Left ventricle myocardium inferior (tissue), 1 donor: ENCODE data around the gene SCYGR2. TPM values are rescaled to one million over a fixed set of nuclear protein-coding genes. Genes with fewer than 3 reads are reported as not detected.

Experiments
- DNase-seq: peaks from one replicate; pipeline ENCODE4 v3.0.0-alpha.2; 2020
- H3K27ac ChIP-seq: fragments of 200-600 bp; replicated peaks from 2 replicates; pipeline ENCODE4 v1.8.0; 2021
- H3K27me3 ChIP-seq: fragments of 200-600 bp; 2 replicates; pipeline ENCODE4 v1.8.0; 2021; ENCODE audit warnings: low read depth
- H3K36me3 ChIP-seq: fragments of 200-600 bp; 2 replicates; pipeline ENCODE4 v1.8.0; 2021
- H3K4me1 ChIP-seq: fragments of 200-600 bp; 2 replicates; pipeline ENCODE4 v1.8.0; 2021
- H3K4me3 ChIP-seq: fragments of 200-600 bp; 2 replicates; pipeline ENCODE4 v1.8.0; 2021; ENCODE audit warnings: mild to moderate bottlenecking, moderate library complexity
- H3K9me3 ChIP-seq: fragments of 200-600 bp; replicated peaks from 2 replicates; pipeline ENCODE4 v1.8.0; 2021
- intact Hi-C: fragments of 100-400 bp; cut with micrococcal nuclease; formaldehyde crosslinking; loops from one replicate; pipeline ENCODE4 v1.11.0; 2022
- total RNA-seq: library from RNA; stranded (reverse); fragmentation: NEBNext Ultra II Directional; extraction: Animal tissue kit (Norgen Biotek cat#: 25700); gene quantifications from one replicate; pipeline ENCODE4 v1.2.1, GENCODE V29; 2021
- TF ChIP-seq, protein P1 (sequence below): fragments of 200-600 bp; IDR thresholded peaks from 2 replicates; pipeline ENCODE4 v1.8.0; 2021; ENCODE audit warnings: antibody characterized with exemption, mild to moderate bottlenecking, borderline replicate concordance
- donor health status: DM: no; HTN: yes; CAD: no; lungs with severe emphysema.

The SCYGR2 gene
- total RNA-seq, 1 donor from 2014 or later, result not detected

DNA sequence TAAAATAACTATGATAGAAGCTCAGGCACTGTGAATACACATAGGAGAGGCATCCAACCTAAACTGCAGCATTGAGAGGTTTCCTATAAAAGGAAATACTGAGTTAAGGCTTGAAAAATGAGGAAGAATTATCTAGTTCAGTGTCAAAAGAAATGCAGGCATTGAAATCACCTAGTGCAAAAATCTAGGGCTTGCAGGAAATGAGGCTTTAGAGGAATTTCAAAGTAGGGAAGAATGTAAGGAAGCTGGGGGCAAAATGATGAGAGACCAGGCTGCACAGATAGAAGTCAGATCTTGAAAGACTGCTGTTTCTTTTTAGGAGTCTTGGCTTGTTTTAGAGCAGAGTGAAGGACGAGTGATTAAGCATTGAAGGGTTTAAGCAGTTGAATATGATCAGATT is 28.1 kb upstream of the SCYGR2 start:
- DNase-seq, result no peak
- H3K27ac ChIP-seq, result no peak overlapping the region
- intact Hi-C loops, result no loop called here
- H3K36me3 ChIP-seq, result no peaks in the 10 kb centered on the region
- no peaks in the 10 kb centered on the region for H3K27me3 ChIP-seq
- H3K4me3 ChIP-seq, result no peak overlapping the region
- H3K9me3 ChIP-seq, result no peaks in the 10 kb centered on the region
- H3K4me1 ChIP-seq, result no peaks in the 10 kb centered on the region
- TF ChIP-seq, protein P1, sequence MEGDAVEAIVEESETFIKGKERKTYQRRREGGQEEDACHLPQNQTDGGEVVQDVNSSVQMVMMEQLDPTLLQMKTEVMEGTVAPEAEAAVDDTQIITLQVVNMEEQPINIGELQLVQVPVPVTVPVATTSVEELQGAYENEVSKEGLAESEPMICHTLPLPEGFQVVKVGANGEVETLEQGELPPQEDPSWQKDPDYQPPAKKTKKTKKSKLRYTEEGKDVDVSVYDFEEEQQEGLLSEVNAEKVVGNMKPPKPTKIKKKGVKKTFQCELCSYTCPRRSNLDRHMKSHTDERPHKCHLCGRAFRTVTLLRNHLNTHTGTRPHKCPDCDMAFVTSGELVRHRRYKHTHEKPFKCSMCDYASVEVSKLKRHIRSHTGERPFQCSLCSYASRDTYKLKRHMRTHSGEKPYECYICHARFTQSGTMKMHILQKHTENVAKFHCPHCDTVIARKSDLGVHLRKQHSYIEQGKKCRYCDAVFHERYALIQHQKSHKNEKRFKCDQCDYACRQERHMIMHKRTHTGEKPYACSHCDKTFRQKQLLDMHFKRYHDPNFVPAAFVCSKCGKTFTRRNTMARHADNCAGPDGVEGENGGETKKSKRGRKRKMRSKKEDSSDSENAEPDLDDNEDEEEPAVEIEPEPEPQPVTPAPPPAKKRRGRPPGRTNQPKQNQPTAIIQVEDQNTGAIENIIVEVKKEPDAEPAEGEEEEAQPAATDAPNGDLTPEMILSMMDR, result no peak

DNA sequence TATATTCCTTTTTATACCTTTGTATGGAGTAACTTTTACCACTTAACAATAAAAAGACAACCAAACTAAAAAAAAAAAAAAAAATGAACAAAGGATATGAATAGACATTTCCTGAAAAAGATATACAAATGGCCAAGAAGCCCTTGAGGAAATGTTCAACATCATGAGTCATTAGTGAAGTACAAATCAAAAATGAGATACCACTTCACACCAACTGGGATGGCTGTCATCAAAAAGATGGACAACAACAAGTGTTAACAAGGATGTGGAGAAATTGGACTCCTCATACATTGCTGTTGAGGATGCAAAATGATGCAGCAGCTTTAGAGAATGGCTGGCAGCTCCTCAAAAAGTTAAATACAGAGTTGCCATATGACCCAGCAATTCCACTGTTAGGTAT is 22.6 kb upstream of the SCYGR2 start:
- H3K36me3 ChIP-seq, result no peaks in the 10 kb centered on the region
- no peak for DNase-seq
- TF ChIP-seq, protein P1, result no peak
- no peaks in the 10 kb centered on the region for H3K4me1 ChIP-seq
- H3K9me3 ChIP-seq, result no peaks in the 10 kb centered on the region
- no peak overlapping the region for H3K4me3 ChIP-seq
- H3K27ac ChIP-seq, result no peak overlapping the region
- intact Hi-C loops, result no loop called here
- H3K27me3 ChIP-seq, result peaks cover 11% of the 10 kb centered on the region

DNA sequence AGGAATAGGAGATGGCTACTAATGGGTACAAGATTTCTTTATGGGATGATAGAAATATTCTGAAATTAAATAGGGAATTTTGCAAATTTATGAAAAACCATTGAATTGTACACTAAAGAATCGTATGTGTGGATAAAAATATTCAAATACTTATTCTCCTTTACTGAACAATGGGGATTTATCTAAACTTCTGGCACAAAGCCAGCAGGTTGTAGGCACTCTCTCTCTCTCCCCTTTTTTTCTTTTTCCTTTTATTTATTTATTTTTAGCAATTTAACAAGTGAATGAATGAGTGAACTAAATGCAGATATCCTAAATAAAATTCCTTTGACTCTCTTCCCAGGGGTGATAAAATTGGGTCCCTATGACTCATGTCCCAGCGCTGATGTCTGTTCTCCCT is 21.9 kb upstream of the SCYGR2 start:
- no peak overlapping the region for H3K27ac ChIP-seq
- no peak for DNase-seq

DNA sequence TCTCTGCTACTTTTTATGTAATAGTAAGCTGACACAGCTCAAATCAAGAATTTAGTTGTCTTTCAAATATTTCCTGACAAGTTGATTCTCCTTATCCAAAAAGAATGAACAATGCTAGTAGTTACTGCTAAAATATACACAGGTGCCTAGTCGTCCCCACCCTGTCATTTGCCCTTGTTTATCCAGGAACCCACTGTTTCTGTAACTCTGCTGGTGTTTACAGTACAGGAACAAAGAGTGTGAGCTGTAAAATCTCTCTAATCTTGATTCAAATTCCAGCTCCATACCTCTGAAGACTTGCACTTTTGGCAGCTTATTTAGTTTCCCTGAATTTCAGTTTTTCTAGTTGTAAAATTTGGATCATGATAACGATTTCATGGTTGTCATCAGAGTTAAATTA is 21.1 kb upstream of the SCYGR2 start:
- peaks cover 7% of the 10 kb centered on the region for H3K9me3 ChIP-seq
- intact Hi-C loops, result no loop called here
- no peak overlapping the region for H3K27ac ChIP-seq
- DNase-seq, result no peak
- H3K27me3 ChIP-seq, result peaks cover 11% of the 10 kb centered on the region
- H3K4me3 ChIP-seq, result no peak overlapping the region
- TF ChIP-seq, protein P1, result no peak
- H3K36me3 ChIP-seq, result no peaks in the 10 kb centered on the region
- no peaks in the 10 kb centered on the region for H3K4me1 ChIP-seq

More for the DNA sequence above, 21.9 kb upstream of the SCYGR2 start:
- Histone ChIP-seq H3K9me3 (no peaks in the 10 kb centered on the region), H3K4me1 (no peaks in the 10 kb centered on the region), H3K36me3 (no peaks in the 10 kb centered on the region), H3K4me3 (no peak overlapping the region), H3K27me3 (peaks cover 11% of the 10 kb centered on the region)
- intact Hi-C loops, result no loop called here
- TF ChIP-seq, protein P1, result no peak

DNA sequence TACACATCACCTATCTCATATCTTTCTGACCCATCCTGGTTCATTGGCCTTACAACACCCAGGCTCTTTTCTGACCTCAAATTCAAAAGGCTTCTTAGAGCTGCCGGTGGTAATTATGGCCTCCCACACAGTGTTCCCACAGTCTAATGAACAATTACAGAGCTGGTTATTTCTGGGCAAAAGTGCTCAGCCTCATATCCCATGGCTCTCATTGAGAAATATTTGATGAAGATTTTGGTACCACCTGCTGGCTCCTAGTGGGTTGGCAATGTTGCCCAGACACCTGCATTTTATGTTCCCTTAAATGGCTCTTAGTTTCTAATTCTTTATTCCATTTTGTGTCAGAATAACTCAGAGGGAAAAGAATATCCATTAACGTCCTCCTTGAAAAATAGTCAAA is 20.1 kb upstream of the SCYGR2 start:
- TF ChIP-seq, protein P1, result no peak
- H3K4me1 ChIP-seq, result no peaks in the 10 kb centered on the region
- H3K27me3 ChIP-seq, result peaks cover 17% of the 10 kb centered on the region
- no peaks in the 10 kb centered on the region for H3K36me3 ChIP-seq
- no peak overlapping the region for H3K4me3 ChIP-seq
- intact Hi-C loops, result no loop called here
- no peak for DNase-seq
- peaks cover 18% of the 10 kb centered on the region for H3K9me3 ChIP-seq
- H3K27ac ChIP-seq, result no peak overlapping the region

DNA sequence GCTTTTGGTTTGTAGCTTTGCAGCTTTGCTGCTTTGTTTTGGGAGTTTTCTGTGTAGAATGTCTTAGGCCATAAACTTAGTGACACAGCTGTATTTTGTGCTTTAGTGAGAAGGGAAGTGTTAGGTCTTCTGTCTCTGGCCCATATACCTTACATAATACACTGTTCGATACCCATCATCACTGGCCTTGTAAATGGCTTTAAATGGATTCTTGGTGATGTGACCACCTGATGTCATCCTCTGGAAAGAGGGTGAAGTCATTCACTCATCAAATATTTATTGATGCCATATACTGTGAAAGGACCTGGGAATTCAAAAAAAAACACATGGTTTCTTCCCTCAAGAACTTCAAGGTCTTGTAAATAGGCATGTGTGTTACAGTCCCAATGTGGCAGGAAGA is 18.9 kb upstream of the SCYGR2 start:
- Histone ChIP-seq H3K9me3 (peaks cover 19% of the 10 kb centered on the region), H3K36me3 (no peaks in the 10 kb centered on the region), H3K4me1 (no peaks in the 10 kb centered on the region), H3K27me3 (peaks cover 17% of the 10 kb centered on the region), H3K27ac (no peak overlapping the region), H3K4me3 (no peak overlapping the region)
- TF ChIP-seq, protein P1, result no peak
- intact Hi-C loops, result no loop called here
- DNase-seq, result no peak
